Measurements from ENCODE around the gene MRFAP1.
"Not testable (repeated sequence)": the region's sequence is repeated elsewhere in the genome, so short reads cannot be mapped to it uniquely, and the experiment has no call there.

Gene MRFAP1

DNA sequence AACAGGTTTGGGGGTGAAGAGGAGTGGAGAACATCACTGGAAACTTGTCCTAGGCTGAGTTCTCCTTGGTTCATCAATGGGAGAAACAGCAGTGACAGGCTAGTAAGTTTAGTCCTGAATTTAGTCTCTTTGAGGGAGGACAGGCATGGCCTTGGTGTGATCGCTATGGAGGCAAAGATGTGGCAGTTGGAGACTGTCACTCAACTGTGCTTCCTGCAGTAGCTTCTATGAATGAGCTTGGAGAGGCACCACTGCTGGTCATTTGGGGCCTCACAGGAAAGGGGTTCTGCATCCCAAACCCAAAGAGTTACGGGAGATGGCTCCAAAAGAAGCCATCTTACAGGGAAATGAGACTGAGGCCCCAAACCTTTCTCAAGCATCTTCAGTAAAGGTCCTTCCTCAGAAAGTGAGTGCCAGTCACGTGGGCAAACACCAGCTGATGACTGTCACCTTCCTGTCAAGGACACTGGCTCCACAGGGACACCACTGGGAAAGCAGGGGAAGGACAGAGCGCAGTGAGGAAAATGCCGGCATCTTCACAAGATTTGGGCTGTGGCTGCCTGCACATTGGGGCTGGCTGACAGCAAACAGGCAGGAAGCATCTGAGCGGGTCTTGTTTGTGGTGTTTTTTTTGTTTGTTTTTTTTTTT, 7.2 kb downstream of the MRFAP1 start:
- no peak overlapping the region for H3K27ac ChIP-seq (replicated peaks)
- no peaks in the 10 kb centered on the region for H3K27me3 ChIP-seq (ENCODE audit: insufficient read depth, poor library complexity, severe bottlenecking)
- no peak overlapping the region for H3K4me3 ChIP-seq (replicated peaks; ENCODE audit: insufficient read depth, low read length)
- no peak for DNase-seq (ENCODE audit: low read depth in 1 of 2, low spot score in 1 of 2)
- TF ChIP-seq POLR2AphosphoS5 (IDR thresholded peaks at IDR 0.05; ENCODE audit: low read depth) = no peak
- TF ChIP-seq, protein P1, sequence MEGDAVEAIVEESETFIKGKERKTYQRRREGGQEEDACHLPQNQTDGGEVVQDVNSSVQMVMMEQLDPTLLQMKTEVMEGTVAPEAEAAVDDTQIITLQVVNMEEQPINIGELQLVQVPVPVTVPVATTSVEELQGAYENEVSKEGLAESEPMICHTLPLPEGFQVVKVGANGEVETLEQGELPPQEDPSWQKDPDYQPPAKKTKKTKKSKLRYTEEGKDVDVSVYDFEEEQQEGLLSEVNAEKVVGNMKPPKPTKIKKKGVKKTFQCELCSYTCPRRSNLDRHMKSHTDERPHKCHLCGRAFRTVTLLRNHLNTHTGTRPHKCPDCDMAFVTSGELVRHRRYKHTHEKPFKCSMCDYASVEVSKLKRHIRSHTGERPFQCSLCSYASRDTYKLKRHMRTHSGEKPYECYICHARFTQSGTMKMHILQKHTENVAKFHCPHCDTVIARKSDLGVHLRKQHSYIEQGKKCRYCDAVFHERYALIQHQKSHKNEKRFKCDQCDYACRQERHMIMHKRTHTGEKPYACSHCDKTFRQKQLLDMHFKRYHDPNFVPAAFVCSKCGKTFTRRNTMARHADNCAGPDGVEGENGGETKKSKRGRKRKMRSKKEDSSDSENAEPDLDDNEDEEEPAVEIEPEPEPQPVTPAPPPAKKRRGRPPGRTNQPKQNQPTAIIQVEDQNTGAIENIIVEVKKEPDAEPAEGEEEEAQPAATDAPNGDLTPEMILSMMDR (IDR thresholded peaks at IDR 0.05; ENCODE audit: insufficient read depth, low read length) = no peak

DNA sequence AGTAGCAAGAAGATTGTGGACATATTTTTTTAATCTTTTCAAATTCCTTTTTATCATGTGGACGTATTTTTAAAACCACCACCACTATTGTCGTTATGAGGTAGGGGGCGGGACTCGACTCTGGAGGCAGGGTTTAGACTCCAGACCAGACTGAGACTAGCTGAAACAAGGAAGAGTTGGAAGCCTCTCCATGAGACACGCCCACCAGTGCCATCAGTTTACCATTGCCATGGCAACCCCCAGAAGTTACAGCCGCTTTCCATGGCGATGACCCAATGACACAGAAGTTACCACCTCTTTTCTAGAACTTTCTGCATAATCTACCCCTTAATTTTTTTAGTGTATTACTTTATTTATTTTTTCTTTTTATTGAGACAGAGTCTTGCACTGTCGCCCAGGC, 8.7 kb downstream of the MRFAP1 start:
- no peak for DNase-seq (ENCODE audit: low read depth in 1 of 2, low spot score in 1 of 2)
- Histone ChIP-seq H3K27ac (replicated peaks) (no peak overlapping the region), H3K27me3 (ENCODE audit: insufficient read depth, poor library complexity, severe bottlenecking) (no peaks in the 10 kb centered on the region), H3K4me3 (replicated peaks; ENCODE audit: insufficient read depth, low read length) (no peak overlapping the region)
- TF ChIP-seq, protein P2, sequence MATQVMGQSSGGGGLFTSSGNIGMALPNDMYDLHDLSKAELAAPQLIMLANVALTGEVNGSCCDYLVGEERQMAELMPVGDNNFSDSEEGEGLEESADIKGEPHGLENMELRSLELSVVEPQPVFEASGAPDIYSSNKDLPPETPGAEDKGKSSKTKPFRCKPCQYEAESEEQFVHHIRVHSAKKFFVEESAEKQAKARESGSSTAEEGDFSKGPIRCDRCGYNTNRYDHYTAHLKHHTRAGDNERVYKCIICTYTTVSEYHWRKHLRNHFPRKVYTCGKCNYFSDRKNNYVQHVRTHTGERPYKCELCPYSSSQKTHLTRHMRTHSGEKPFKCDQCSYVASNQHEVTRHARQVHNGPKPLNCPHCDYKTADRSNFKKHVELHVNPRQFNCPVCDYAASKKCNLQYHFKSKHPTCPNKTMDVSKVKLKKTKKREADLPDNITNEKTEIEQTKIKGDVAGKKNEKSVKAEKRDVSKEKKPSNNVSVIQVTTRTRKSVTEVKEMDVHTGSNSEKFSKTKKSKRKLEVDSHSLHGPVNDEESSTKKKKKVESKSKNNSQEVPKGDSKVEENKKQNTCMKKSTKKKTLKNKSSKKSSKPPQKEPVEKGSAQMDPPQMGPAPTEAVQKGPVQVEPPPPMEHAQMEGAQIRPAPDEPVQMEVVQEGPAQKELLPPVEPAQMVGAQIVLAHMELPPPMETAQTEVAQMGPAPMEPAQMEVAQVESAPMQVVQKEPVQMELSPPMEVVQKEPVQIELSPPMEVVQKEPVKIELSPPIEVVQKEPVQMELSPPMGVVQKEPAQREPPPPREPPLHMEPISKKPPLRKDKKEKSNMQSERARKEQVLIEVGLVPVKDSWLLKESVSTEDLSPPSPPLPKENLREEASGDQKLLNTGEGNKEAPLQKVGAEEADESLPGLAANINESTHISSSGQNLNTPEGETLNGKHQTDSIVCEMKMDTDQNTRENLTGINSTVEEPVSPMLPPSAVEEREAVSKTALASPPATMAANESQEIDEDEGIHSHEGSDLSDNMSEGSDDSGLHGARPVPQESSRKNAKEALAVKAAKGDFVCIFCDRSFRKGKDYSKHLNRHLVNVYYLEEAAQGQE (IDR thresholded peaks at IDR 0.05; ENCODE audit: insufficient replicate concordance, low read depth) = no peak

DNA sequence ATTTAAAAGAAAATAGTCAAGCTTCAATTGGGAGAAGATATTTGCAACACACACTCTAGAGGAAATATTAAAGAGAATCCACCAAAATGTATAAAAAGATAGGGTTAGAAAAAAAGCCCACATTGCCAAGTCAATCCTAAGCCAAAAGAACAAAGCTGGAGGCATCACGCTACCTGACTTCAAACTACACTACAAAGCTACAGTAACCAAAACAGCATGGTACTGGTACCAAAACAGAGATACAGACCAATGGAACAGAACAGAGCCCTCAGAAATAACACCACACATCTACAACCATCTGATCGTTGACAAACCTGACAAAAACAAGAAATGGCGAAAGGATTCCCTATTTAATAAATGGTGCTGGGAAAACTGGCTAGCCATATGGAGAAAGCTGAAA, 13.7 kb downstream of the MRFAP1 start:
- not testable (repeated sequence) for H3K4me3 ChIP-seq (replicated peaks; ENCODE audit: insufficient read depth, low read length); H3K27me3 ChIP-seq (ENCODE audit: insufficient read depth, poor library complexity, severe bottlenecking); H3K27ac ChIP-seq (replicated peaks); DNase-seq (ENCODE audit: low read depth in 1 of 2, low spot score in 1 of 2)

DNA sequence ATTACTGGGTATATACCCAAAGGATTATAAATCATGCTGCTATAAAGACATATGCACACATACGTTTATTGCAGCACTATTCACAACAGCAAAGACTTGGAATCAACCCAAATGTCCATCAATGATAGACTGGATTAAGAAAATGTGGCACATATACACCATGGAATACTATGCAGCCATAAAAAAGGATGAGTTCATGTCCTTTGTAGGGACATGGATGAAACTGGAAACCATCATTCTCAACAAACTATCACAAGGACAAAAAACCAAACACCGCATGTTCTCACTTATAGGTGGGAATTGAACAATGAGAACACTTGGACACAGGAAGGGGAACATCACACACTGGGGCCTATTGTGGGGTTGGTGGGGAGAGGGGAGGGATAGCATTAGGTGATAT, 14.8 kb downstream of the MRFAP1 start:
- H3K4me3 ChIP-seq (replicated peaks; ENCODE audit: insufficient read depth, low read length); H3K27ac ChIP-seq (replicated peaks); H3K27me3 ChIP-seq (ENCODE audit: insufficient read depth, poor library complexity, severe bottlenecking); DNase-seq (ENCODE audit: low read depth in 1 of 2, low spot score in 1 of 2): not testable (repeated sequence)

DNA sequence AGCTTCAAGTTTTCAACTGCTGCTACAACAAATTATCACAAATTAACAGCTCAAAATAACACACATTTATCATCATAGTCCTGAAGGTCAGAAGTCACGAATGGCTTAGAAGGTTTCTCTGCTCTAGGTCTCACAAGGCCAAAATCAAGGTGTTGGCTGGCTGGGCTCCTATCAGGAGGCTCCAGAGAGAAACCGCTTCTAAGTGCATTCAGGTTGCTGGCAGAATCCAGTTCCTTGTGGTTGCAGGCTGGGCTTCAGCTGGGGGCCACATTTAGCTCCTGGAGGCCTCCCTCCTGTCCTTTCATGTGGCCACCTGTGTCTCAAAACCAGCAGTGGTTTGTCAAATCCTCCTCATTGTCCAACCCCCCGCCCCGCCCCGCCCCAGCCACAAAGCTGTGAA, 15.4 kb downstream of the MRFAP1 start:
- Histone ChIP-seq H3K27me3 (ENCODE audit: insufficient read depth, poor library complexity, severe bottlenecking) (no peaks in the 10 kb centered on the region), H3K27ac (replicated peaks) (no peak overlapping the region), H3K4me3 (replicated peaks; ENCODE audit: insufficient read depth, low read length) (no peak overlapping the region)
- TF ChIP-seq, protein P1 (IDR thresholded peaks at IDR 0.05; ENCODE audit: insufficient read depth, low read length) = no peak
- no peak for TF ChIP-seq SPI1 (IDR thresholded peaks at IDR 0.05; ENCODE audit: borderline replicate concordance, low read depth)
- TF ChIP-seq, protein P2 (IDR thresholded peaks at IDR 0.05; ENCODE audit: insufficient replicate concordance, low read depth) = no peak
- TF ChIP-seq POLR2AphosphoS5 (IDR thresholded peaks at IDR 0.05; ENCODE audit: low read depth) = no peak
- no peak for TF ChIP-seq GABPA (IDR thresholded peaks at IDR 0.05; ENCODE audit: low read depth)
- DNase-seq (ENCODE audit: low read depth in 1 of 2, low spot score in 1 of 2) = no peak

Measured in HL-60 (cell line).